GM13976 (cell line): ENCODE measurements around the gene ANGPTL4.
"Not testable (repeated sequence)": the region's sequence is repeated elsewhere in the genome, so short reads cannot be mapped to it uniquely, and the experiment has no call there.

Experiments used
- DNase-seq: peaks from one replicate; pipeline ENCODE4 v3.0.0; 2012; ENCODE audit warnings: low spot score
- in situ Hi-C: fragments of 300-500 bp; cut with MboI; formaldehyde crosslinking; loops from one replicate; pipeline ENCODE4 v1.12.0; 2022; ENCODE audit warnings: low sequenced_read_pairs, mixed read lengths, inconsistent platforms; ENCODE audit not compliant: unreplicated experiment
- TF ChIP-seq, protein P1 (sequence below): IDR thresholded peaks from 2 replicates; pipeline ENCODE4 v1.5.1; 2012; ENCODE audit warnings: borderline replicate concordance, mild to moderate bottlenecking; ENCODE audit not compliant: insufficient read depth; ENCODE audit errors: extremely low read depth, missing control alignments, control extremely low read depth

Gene ANGPTL4

DNA sequence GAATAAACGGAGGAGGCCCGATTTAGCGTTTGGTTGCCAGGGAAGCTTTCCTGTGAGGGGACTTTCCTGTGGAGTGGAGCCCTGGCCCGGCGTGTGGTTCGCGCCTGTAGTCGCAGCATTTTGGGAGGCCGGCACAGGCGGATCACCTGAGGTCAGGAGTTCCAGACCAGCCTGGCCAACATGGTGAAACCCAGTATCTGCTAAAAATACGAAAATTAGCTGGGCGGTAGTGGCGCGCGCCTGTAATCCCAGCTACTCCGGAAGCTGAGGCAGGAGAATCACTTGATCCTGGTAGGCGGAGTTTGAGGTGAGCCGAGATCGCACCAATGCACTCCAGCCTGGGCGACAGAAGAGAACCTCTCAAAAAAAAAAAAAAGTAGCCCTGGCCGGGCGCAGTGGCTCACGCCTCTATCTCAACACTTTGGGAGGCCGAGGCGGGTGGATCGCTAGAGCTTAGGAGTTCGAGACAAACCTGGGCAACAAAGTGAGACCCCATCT lies 27.8 kb upstream of the ANGPTL4 start:
- no peak for DNase-seq
- TF ChIP-seq, protein P1, sequence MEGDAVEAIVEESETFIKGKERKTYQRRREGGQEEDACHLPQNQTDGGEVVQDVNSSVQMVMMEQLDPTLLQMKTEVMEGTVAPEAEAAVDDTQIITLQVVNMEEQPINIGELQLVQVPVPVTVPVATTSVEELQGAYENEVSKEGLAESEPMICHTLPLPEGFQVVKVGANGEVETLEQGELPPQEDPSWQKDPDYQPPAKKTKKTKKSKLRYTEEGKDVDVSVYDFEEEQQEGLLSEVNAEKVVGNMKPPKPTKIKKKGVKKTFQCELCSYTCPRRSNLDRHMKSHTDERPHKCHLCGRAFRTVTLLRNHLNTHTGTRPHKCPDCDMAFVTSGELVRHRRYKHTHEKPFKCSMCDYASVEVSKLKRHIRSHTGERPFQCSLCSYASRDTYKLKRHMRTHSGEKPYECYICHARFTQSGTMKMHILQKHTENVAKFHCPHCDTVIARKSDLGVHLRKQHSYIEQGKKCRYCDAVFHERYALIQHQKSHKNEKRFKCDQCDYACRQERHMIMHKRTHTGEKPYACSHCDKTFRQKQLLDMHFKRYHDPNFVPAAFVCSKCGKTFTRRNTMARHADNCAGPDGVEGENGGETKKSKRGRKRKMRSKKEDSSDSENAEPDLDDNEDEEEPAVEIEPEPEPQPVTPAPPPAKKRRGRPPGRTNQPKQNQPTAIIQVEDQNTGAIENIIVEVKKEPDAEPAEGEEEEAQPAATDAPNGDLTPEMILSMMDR = no peak

DNA sequence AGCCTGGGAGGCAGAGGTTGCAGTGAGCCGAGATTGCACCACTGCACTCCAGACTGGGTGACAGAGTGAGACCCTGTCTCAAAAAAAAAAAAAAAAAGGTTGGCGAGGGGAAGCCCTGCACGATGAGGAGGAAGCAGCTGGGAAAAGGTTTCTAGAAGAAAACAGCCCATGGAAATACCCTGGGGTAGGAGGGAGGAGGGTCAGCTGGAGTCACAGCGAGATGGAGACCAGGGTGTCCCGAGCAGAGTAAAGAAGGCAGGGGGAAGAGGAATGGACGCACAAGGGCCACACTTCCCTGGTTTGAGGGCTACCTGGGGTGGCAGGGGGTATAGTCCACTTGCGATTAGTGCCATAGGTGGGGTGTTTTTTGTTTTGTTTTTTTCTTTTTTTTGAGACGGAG lies 27.3 kb upstream of the ANGPTL4 start:
- in situ Hi-C loops = no loop called here
- TF ChIP-seq, protein P1 = no peak
- DNase-seq = no peak

More for the DNA sequence above, 27.8 kb upstream of the ANGPTL4 start:
- in situ Hi-C loops = no loop called here

DNA sequence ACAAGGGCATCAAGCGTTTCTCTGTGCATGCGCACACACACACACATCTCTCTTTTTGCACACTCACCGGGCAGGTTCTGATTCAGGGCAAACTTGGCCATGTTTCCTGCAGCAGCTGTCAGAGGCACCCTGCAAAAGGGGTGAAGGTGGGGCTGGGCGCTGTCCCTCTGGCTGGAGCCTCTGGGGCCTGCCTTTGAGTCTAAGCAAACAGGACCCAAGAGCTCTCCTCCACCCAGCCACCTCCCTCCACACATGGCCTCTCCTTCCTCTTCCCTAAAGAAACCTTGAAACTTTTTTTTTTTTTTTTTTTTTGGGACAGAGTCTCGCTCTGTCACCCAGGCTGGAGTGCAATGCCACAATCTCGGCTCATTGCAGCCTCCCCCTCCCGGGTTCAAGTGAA lies 26.2 kb upstream of the ANGPTL4 start:
- TF ChIP-seq, protein P1 = no peak
- DNase-seq = no peak
- in situ Hi-C loops = no loop called here

DNA sequence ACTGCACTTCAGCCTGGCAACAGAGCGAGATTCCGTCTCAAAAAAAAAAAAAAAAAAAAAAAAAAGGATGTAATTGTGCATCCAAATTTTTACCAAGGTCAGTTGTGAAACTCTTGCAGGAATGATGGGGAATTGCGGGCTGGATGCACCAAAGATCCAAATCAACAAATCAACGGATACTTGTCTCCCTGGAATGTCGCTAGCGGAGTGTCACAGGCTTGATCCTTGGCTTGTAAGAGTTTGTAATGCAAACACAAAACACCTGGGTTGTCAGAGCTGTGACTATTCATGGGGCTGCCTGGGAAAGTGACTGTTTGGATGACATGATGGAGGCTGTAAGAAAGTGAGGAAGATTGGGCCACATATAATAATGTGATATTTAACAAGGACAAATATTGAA lies 25.1 kb upstream of the ANGPTL4 start:
- no peak for DNase-seq
- TF ChIP-seq, protein P1 = no peak
- in situ Hi-C loops = no loop called here

DNA sequence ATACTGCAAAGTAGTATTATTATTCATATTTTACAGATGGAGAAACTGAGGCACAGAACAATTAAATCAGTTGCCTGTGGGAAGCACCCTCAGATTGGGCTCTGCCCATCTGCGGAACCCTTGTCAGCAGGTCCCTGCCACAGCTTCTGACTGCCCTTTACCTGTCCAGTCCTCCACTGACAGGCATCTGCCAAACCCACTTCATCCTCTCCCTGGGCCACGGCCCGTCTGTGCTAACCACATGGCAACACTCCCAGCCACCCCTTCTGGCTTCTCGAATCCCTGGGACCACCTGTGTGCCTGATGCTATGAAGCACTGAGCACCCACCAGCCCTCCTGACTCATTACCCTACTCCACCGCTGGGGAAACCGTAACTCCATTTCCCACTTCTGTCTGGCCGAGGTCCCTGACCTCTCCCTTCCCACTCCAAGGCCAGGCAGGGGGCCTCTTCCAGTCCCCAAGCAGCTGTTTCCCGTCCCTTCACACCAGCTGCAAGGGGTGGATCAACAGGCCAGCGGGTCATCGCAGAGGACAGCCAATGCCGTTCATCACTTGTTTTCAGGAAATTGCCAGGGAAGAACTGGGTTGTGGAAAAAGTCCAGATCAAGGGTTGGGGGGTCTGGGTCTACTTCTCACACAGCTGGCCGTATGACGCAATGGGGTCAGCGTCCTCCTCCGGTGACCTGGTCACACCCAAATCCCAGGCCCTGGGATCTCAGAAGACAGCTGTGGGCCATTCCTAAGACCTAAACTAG lies 23.4 kb upstream of the ANGPTL4 start:
- DNase-seq = peak; percentile 25
- TF ChIP-seq, protein P1 = no peak
- in situ Hi-C loops = no loop called here

DNA sequence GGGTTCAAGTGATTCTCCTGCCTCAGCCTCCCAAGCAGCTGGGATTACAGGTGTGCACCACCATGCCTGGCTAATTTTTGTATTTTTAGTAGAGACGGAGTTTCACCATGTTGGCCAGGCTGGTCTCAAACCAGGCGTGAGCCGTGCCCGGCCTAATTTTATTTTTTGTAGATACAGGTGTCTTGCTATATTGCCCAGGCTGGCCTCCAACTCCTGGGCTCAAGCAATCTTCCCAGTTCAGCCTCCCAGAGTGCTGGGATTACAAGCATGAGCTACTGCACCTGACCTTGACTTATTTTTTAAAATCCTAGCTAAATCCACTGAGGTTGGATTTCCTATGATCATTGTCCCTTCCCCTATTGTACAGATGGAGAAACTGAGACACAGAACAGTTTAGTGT lies 22.5 kb upstream of the ANGPTL4 start:
- in situ Hi-C loops, DNase-seq: not testable (repeated sequence)

DNA sequence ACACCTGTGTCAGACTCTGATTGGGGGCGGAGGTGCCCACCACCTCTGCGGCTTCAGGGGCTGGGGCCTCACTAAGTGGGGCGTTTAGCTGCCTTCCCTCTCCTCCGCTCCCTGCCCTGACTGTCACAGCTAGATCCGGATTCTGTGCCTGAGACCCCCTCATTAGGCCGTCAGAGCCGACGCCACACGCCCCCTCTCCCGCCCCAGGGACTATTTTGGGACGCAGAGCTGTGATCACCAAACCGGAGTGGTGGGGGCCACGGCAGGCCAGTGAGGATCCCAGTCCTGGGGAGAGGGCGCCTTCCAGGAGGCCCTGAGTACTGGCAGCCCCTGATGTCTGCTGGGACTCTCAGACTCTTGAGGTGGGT lies 21.7 kb upstream of the ANGPTL4 start:
- in situ Hi-C loops = no loop called here
- TF ChIP-seq, protein P1 = no peak

More for the DNA sequence above, 21.7 kb upstream of the ANGPTL4 start:
- no peak for DNase-seq
